WERI-Rb-1 (cell line): Measurements from ENCODE around the gene NT5C3B.
A peak's percentile ranks its signal among the peaks of the same experiment; 100 is the strongest.
"Not testable (repeated sequence)": the region's sequence is repeated elsewhere in the genome, so short reads cannot be mapped to it uniquely, and the experiment has no call there.

ENCODE experiments used
- DNase-seq: peaks from one replicate; pipeline ENCODE4 v3.0.0-alpha.2; 2020
- H3K27ac ChIP-seq: fragments of 250-450 bp; sonication (Bioruptor Pico); 2 replicates; pipeline ENCODE4 v1.5.1; 2020; ENCODE audit warnings: mild to moderate bottlenecking, moderate library complexity
- H3K27me3 ChIP-seq: fragments of 250-450 bp; sonication (Bioruptor Pico); 2 replicates; pipeline ENCODE4 v1.5.1; 2021; ENCODE audit warnings: mild to moderate bottlenecking, low read depth, moderate library complexity; ENCODE audit not compliant: insufficient read depth, severe bottlenecking
- H3K36me3 ChIP-seq: fragments of 250-450 bp; sonication (Bioruptor Pico); 2 replicates; pipeline ENCODE4 v1.5.1; 2020; ENCODE audit warnings: mild to moderate bottlenecking, moderate library complexity
- H3K4me3 ChIP-seq: 2 replicates; pipeline ENCODE4 v1.5.1; 2011; ENCODE audit warnings: low read depth, mild to moderate bottlenecking, control low read depth, low read length
- H3K9me3 ChIP-seq: fragments of 250-450 bp; sonication (Bioruptor Pico); 2 replicates; pipeline ENCODE4 v1.5.1; 2021; ENCODE audit warnings: mild to moderate bottlenecking, moderate library complexity; ENCODE audit not compliant: severe bottlenecking
- TF ChIP-seq, protein P1 (sequence below): IDR thresholded peaks from 2 replicates; pipeline ENCODE4 v1.5.1; 2011; ENCODE audit warnings: low read depth, mild to moderate bottlenecking, control low read depth, inconsistent platforms, low read length

NT5C3B gene

DNA sequence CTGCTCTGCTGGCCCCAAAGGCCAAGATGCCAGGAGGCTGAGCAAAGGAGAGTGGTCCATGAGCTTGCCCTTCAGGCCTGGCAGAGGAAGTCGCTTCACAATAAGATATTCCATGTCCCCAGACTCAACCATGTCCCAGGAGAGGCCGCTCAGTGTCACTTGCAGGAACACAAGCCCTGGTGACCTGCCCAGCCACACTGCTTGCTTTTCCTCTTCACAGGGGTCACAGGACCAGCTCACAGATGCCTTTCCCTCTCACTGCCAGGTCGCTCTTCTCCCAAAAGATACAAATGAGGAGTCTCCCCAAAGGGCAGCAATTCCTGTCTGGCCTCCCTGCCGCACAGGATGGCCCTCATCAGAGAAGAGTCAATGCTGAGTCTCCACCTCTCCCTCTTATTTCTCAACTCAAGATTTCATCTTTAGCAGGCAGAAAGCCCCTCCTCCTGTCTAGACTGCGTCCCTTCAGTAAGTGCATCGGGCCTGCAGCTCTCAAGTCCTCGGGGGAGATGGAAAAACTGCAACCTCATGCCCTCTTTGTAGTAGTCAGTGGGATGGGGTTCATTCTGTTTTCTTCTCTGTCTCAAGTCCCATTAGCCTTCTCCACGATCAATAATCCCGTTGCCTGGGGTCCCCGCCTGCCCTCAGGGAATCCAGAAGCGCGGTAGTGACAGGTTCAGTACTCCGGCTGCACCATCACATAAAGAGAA lies 54.5 kb downstream of the NT5C3B start:
- Histone ChIP-seq H3K4me3 (no peak overlapping the region), H3K27ac (no peak overlapping the region; the same call in 1 of the 2 replicates), H3K36me3 (peaks cover 8% of the 10 kb centered on the region), H3K9me3 (no peaks in the 10 kb centered on the region), H3K27me3 (no peaks in the 10 kb centered on the region)
- TF ChIP-seq, protein P1, sequence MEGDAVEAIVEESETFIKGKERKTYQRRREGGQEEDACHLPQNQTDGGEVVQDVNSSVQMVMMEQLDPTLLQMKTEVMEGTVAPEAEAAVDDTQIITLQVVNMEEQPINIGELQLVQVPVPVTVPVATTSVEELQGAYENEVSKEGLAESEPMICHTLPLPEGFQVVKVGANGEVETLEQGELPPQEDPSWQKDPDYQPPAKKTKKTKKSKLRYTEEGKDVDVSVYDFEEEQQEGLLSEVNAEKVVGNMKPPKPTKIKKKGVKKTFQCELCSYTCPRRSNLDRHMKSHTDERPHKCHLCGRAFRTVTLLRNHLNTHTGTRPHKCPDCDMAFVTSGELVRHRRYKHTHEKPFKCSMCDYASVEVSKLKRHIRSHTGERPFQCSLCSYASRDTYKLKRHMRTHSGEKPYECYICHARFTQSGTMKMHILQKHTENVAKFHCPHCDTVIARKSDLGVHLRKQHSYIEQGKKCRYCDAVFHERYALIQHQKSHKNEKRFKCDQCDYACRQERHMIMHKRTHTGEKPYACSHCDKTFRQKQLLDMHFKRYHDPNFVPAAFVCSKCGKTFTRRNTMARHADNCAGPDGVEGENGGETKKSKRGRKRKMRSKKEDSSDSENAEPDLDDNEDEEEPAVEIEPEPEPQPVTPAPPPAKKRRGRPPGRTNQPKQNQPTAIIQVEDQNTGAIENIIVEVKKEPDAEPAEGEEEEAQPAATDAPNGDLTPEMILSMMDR: no peak
- no peak for DNase-seq

DNA sequence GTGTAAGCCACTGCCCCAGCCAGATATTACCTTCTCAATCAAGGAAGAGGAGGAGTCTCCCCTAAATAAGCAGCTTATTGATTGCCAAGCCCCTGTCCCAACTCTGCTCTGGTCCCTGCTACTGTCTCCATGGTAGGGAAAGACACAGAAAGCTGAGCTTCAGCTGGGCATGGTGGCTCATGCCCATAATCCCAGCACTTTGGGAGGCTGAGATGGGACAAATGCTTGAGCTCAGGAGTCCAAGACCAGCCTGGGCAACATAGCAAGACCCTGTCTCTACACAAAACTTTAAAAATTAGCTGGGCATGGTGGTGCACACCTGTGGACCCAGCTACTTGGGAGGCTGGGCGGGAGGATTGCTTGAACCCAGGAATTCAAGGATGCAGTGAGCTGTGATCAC lies 56.1 kb downstream of the NT5C3B start:
- Histone ChIP-seq H3K27ac (no peak overlapping the region), H3K4me3 (no peak overlapping the region), H3K36me3 (peaks cover 15% of the 10 kb centered on the region), H3K9me3 (no peaks in the 10 kb centered on the region), H3K27me3 (no peaks in the 10 kb centered on the region)
- no peak for DNase-seq
- TF ChIP-seq, protein P1: no peak

DNA sequence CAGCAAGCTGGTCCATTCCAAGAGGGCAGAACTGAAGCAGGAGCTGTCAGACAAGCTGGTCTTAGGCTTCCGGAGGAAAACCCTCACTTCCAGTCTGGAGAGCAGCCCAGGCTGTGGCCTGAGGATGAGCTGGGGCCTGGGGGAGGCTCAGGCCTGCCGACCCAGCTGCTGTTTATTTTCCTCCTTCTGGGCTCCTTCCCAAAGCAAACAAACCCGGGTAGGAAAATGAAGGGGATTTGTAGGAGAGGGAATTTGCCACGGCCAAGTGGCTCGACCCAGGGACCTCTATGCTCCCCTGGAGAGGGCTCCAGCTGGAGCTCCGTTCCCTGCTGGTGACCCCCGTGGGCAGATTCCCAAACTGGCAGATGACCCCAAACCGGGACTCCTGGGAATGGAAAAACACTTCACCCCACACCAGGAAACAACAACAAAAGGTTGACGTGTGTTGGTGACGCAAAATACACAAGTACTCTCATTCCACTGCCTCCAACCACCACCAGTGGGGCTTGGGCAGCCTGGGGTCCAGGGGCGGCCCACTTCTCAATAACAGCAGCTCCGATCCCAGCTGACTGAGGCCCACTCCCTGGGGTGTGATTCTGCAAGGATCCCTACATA lies 58.4 kb downstream of the NT5C3B start:
- Histone ChIP-seq H3K27ac (peak overlapping the region; percentile 84), H3K27me3 (no peaks in the 10 kb centered on the region), H3K9me3 (no peaks in the 10 kb centered on the region), H3K4me3 (no peak overlapping the region), H3K36me3 (peaks cover 19% of the 10 kb centered on the region)
- TF ChIP-seq, protein P1: no peak
- peak; percentile 66 for DNase-seq

DNA sequence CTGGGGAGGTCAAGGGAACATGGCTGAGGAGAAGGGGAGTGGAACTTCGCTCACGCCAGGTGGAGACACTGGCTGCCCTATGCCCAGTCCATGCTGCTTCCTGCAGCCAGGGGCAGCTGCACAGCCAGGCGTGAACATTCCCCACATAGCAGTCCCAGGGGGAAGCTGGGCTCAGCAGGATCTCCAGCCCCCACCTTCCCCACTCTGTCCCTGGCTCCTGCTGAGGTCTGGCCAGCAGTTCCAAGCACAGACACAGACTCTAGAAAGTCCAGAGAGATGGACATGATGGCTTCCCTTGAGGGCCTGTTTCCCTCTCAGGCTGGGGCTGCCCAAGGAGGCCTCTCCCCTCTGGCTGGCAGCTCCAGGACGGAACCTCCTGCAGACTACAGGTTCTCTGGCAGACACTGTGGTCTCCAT lies 58.9 kb downstream of the NT5C3B start:
- Histone ChIP-seq H3K9me3 (no peaks in the 10 kb centered on the region), H3K4me3 (no peak overlapping the region), H3K27ac (peak overlapping the region; percentile 84), H3K27me3 (no peaks in the 10 kb centered on the region), H3K36me3 (peaks cover 19% of the 10 kb centered on the region)
- TF ChIP-seq, protein P1: 0 out of 2 replicates have a peak, but pooled peaks have one; percentile 14
- no peak for DNase-seq

DNA sequence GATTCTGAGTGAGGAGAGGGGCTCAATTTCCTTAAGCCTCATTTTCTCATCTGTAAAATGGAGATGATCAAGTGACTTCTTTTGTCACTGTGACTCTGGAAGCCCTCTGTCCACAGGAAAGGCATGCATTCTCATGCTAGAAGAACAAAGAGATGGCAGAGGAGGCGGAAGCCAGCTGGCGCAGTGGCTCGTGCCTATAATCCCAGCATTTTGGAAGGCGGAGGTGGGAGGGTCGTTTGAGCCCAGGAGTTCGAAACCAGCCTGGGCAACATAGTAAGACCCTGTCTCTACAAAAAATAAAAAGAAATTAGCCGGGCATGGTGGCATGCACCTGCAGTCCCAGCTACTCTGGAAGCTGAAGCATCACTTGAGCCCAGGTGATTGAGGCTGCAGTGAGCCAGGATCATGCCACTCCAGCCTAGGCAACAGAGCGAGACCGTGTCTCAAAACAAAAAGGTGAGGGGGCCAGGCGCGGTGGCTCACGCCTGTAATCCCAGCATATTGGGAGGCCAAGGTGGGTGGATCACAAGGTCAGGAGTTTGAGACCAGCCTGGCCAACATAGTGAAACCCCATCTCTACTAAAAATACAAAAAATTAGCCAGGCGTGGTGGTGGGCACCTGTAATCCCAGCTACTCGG lies 59.7 kb downstream of the NT5C3B start:
- H3K9me3 ChIP-seq, H3K4me3 ChIP-seq, H3K27me3 ChIP-seq, DNase-seq: not testable (repeated sequence)
- Histone ChIP-seq H3K36me3 (peaks cover 23% of the 10 kb centered on the region), H3K27ac (peak overlapping the region; percentile 84)
